K562 (cell line): ENCODE measurements around the gene PYGO2. TPM values are rescaled to one million over a fixed set of nuclear protein-coding genes. Genes with fewer than 3 reads are reported as not detected.
A peak's percentile ranks its signal among the peaks of the same experiment; 100 is the strongest.

Source experiments
- BMI1 ChIP-seq: fragments of 150-350 bp; IDR thresholded peaks from 2 replicates; pipeline ENCODE4 v1.6.1; 2014; ENCODE audit warnings: low read length
- ELF2 ChIP-seq: fragments of 250-450 bp; sonication (Bioruptor Pico); IDR thresholded peaks from 2 replicates; pipeline ENCODE4 v1.5.0; 2021; ENCODE audit warnings: mild to moderate bottlenecking
- KHSRP ChIP-seq: fragments of 450-650 bp; IDR thresholded peaks from 2 replicates; pipeline ENCODE4 v1.6.1; 2017
- LARP7 ChIP-seq: fragments of 450-650 bp; IDR thresholded peaks from 2 replicates; pipeline ENCODE4 v1.6.1; 2016
- MXI1 ChIP-seq: IDR thresholded peaks from 2 replicates; pipeline ENCODE4 v1.6.1; 2011; ENCODE audit warnings: low read depth, mild to moderate bottlenecking, improper control_type of control experiment, low read length
- PML ChIP-seq: IDR thresholded peaks from 2 replicates; pipeline ENCODE4 v1.6.1; 2012; ENCODE audit warnings: low read length, inconsistent platforms
- PRPF4 ChIP-seq: fragments of 200-400 bp; formaldehyde crosslinking; IDR thresholded peaks from one replicate; pipeline ENCODE4 v1.6.1; 2017; ENCODE audit warnings: low read length, low read depth, mild to moderate bottlenecking; ENCODE audit not compliant: insufficient read depth, poor library complexity, severe bottlenecking
- RBM14 ChIP-seq: fragments of 200-400 bp; formaldehyde crosslinking; IDR thresholded peaks from 2 replicates; pipeline ENCODE4 v1.6.1; 2018; ENCODE audit warnings: low read depth, mild to moderate bottlenecking, low read length, moderate library complexity, borderline replicate concordance; ENCODE audit not compliant: insufficient read depth
- SMAD1 ChIP-seq: fragments of 150-350 bp; IDR thresholded peaks from 2 replicates; pipeline ENCODE4 v1.6.1; 2014; ENCODE audit warnings: low read length, low read depth; ENCODE audit not compliant: partially characterized antibody
- TEAD1 ChIP-seq, 2 experiments: fragments of 450-650 bp in 1 of 2; sonication (generic) in 1 of 2; formaldehyde crosslinking; IDR thresholded peaks; 2 replicates each; pipeline versions ENCODE4 v1.4.0 to v1.8.0; 2020 to 2022; ENCODE audit warnings: mild to moderate bottlenecking in 2 of 2, missing genetic modification reagents in 1 of 2
- THRAP3 ChIP-seq: fragments of 450-650 bp; IDR thresholded peaks from 2 replicates; pipeline ENCODE4 v1.6.1; 2016; ENCODE audit warnings: mild to moderate bottlenecking, inconsistent platforms, borderline replicate concordance
- ZFP1 ChIP-seq: fragments of 450-650 bp; formaldehyde crosslinking; IDR thresholded peaks from 2 replicates; pipeline ENCODE4 v1.4.0; 2020; ENCODE audit warnings: mild to moderate bottlenecking, mixed read lengths
- ZNF316 ChIP-seq: fragments of 450-650 bp; IDR thresholded peaks from 2 replicates; pipeline ENCODE4 v1.6.1; 2016
- polyA plus RNA-seq, 8 experiments: library from polyadenylated mRNA; depleted of rRNA in 4 of 8; stranded (reverse) in 5 of 8; unstranded in 3 of 8; fragments of >200 nt; fragmentation: Nextera tagmentation in 2 of 8; fragmentation: Illumina TruSeq in 1 of 8; extraction: Ambion mirVana in 2 of 8; extraction: Trizol in 1 of 8; gene quantifications; 2 replicates each; pipeline versions ENCODE4 v1.2.1 to v1.2.3, GENCODE V29; 2011 to 2014; ENCODE audit warnings: inconsistent platforms in 1 of 8, missing spikeins in 1 of 8
- total RNA-seq, 7 experiments: library from RNA; depleted of rRNA in 6 of 7; stranded (reverse); fragments of >200 nt in 6 of 7; fragmentation: Illumina TruSeq in 2 of 7; extraction: Trizol in 2 of 7; gene quantifications; 2 replicates each; pipeline versions ENCODE4 v1.2.1 to v1.2.3, GENCODE V29; 2011 to 2021; ENCODE audit warnings: low replicate concordance in 1 of 7
- TF ChIP-seq, protein P1 (sequence below): fragments of 250-450 bp; sonication (Bioruptor Pico); IDR thresholded peaks from 2 replicates; pipeline ENCODE4 v1.5.0; 2020; ENCODE audit warnings: mild to moderate bottlenecking, borderline replicate concordance
- TF ChIP-seq, protein P2 (sequence below), 2 experiments: IDR thresholded peaks; 2 replicates each; pipeline ENCODE4 v1.6.1; 2011; ENCODE audit warnings: borderline replicate concordance in 1 of 2, control low read depth in 1 of 2, low read depth in 1 of 2, low read length in 1 of 2, mild to moderate bottlenecking in 1 of 2, mixed read lengths in 1 of 2, moderate library complexity in 1 of 2; ENCODE audit not compliant: insufficient read depth in 1 of 2, insufficient read length in 1 of 2, poor library complexity in 1 of 2, severe bottlenecking in 1 of 2; ENCODE audit errors: extremely low read depth in 1 of 2
- TF ChIP-seq, protein P3 (sequence below): fragments of 450-650 bp; formaldehyde crosslinking; conservative IDR thresholded peaks from 2 replicates; pipeline ENCODE4 v1.4.0; 2022; ENCODE audit warnings: mild to moderate bottlenecking, missing genetic modification characterization
- TF ChIP-seq, protein P4 (sequence below): fragments of 450-650 bp; IDR thresholded peaks from 2 replicates; pipeline ENCODE4 v1.6.1; 2014; ENCODE audit warnings: low read depth, mild to moderate bottlenecking, moderate library complexity, borderline replicate concordance
- TF ChIP-seq, protein P5 (sequence below): fragments of 450-650 bp; formaldehyde crosslinking; IDR thresholded peaks from 2 replicates; pipeline ENCODE4 v1.4.0; 2020; ENCODE audit warnings: mild to moderate bottlenecking
- TF ChIP-seq, protein P6 (sequence below): fragments of 450-650 bp; conservative IDR thresholded peaks from 2 replicates; pipeline ENCODE4 v1.6.1; 2016; ENCODE audit warnings: missing genetic modification characterization, low read depth, mild to moderate bottlenecking, missing compliant biosample characterization, moderate library complexity

PYGO2 gene
- total and polyA plus RNA-seq, 9 of the 15 experiments (the other 6 are each of a cell fraction or from before 2014, with no cell fraction given) = 8.3 to 36.2 (median 18.2) TPM

DNA sequence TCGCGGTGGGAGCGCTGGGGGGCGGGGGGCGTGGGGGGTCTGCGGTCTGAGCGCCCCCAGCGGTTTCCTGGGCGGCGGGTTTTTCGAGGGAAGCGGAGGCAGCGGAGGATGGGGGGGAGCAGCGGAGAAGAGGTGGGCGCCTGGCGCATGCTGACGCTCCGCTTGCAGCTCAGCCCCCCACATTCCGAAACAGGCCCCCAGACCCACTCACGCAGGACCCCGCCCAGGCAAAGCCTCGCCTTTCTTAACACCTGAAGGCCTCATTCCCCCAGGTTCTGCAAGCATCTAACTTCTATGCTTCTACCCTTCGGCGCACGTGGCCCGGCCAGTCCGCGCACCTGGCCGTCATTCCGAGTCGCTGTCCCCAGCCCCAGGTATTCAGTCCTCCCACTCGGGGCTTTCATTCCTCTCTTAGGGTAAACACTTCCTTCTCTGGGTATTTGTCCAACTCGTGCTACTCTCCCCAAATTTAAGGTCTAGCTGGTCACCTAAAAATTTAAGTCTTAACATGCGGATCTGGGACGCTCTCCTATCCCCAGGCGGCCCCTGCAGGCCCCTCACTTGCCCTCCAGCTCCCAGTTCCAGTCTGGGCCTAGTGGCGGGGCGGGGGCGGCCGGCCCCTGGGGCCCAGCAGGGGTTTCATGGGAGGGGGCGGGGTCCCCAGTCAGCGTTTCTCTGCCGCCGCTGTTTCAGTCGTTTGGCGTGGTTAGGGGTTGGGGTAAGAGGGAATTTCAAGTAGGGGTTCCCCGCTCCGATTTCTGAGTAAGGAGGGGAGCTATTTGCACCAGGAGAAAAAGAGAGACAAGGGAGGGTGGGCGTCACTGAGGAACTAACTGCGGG lies 38.2 kb upstream of the PYGO2 start (continued):
- TF ChIP-seq, protein P1, sequence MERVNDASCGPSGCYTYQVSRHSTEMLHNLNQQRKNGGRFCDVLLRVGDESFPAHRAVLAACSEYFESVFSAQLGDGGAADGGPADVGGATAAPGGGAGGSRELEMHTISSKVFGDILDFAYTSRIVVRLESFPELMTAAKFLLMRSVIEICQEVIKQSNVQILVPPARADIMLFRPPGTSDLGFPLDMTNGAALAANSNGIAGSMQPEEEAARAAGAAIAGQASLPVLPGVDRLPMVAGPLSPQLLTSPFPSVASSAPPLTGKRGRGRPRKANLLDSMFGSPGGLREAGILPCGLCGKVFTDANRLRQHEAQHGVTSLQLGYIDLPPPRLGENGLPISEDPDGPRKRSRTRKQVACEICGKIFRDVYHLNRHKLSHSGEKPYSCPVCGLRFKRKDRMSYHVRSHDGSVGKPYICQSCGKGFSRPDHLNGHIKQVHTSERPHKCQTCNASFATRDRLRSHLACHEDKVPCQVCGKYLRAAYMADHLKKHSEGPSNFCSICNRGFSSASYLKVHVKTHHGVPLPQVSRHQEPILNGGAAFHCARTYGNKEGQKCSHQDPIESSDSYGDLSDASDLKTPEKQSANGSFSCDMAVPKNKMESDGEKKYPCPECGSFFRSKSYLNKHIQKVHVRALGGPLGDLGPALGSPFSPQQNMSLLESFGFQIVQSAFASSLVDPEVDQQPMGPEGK (CRISPR knock-in tag) = no peak
- TF ChIP-seq PRPF4 = no peak
- TF ChIP-seq ZFP1 (CRISPR knock-in tag) = no peak
- no peak for TF ChIP-seq THRAP3
- TF ChIP-seq KHSRP = no peak
- TF ChIP-seq PML = peak; percentile 15; the same call in 1 of the 2 replicates
- no peak for TF ChIP-seq SMAD1
- TF ChIP-seq, protein P2, sequence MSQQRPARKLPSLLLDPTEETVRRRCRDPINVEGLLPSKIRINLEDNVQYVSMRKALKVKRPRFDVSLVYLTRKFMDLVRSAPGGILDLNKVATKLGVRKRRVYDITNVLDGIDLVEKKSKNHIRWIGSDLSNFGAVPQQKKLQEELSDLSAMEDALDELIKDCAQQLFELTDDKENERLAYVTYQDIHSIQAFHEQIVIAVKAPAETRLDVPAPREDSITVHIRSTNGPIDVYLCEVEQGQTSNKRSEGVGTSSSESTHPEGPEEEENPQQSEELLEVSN (IDR thresholded peaks at IDR 0.05; ENCODE audit: borderline replicate concordance in 1 of 2, extremely low read depth in 1 of 2, insufficient read depth in 1 of 2, insufficient read length in 1 of 2, low read depth in 1 of 2, low read length in 1 of 2, poor library complexity in 1 of 2, severe bottlenecking in 1 of 2) = peak; percentile 85 to 92
- TF ChIP-seq, protein P3, sequence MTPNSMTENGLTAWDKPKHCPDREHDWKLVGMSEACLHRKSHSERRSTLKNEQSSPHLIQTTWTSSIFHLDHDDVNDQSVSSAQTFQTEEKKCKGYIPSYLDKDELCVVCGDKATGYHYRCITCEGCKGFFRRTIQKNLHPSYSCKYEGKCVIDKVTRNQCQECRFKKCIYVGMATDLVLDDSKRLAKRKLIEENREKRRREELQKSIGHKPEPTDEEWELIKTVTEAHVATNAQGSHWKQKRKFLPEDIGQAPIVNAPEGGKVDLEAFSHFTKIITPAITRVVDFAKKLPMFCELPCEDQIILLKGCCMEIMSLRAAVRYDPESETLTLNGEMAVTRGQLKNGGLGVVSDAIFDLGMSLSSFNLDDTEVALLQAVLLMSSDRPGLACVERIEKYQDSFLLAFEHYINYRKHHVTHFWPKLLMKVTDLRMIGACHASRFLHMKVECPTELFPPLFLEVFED (CRISPR knock-in tag) = no peak
- TF ChIP-seq, protein P4, sequence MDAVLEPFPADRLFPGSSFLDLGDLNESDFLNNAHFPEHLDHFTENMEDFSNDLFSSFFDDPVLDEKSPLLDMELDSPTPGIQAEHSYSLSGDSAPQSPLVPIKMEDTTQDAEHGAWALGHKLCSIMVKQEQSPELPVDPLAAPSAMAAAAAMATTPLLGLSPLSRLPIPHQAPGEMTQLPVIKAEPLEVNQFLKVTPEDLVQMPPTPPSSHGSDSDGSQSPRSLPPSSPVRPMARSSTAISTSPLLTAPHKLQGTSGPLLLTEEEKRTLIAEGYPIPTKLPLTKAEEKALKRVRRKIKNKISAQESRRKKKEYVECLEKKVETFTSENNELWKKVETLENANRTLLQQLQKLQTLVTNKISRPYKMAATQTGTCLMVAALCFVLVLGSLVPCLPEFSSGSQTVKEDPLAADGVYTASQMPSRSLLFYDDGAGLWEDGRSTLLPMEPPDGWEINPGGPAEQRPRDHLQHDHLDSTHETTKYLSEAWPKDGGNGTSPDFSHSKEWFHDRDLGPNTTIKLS = no peak
- peak; percentile 55 for TF ChIP-seq ZNF316
- no peak for TF ChIP-seq BMI1
- TF ChIP-seq MXI1 = no peak
- TF ChIP-seq TEAD1 (CRISPR knock-in tag; IDR thresholded peaks at IDR 0.05) = peak in 1 of 2 experiments; percentile 28; a peak in 1 of 4 replicates
- no peak for TF ChIP-seq LARP7
- TF ChIP-seq, protein P5, sequence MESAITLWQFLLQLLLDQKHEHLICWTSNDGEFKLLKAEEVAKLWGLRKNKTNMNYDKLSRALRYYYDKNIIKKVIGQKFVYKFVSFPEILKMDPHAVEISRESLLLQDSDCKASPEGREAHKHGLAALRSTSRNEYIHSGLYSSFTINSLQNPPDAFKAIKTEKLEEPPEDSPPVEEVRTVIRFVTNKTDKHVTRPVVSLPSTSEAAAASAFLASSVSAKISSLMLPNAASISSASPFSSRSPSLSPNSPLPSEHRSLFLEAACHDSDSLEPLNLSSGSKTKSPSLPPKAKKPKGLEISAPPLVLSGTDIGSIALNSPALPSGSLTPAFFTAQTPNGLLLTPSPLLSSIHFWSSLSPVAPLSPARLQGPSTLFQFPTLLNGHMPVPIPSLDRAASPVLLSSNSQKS (CRISPR knock-in tag) = no peak
- TF ChIP-seq, protein P6, sequence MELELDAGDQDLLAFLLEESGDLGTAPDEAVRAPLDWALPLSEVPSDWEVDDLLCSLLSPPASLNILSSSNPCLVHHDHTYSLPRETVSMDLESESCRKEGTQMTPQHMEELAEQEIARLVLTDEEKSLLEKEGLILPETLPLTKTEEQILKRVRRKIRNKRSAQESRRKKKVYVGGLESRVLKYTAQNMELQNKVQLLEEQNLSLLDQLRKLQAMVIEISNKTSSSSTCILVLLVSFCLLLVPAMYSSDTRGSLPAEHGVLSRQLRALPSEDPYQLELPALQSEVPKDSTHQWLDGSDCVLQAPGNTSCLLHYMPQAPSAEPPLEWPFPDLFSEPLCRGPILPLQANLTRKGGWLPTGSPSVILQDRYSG (tag) = no peak
- no peak for TF ChIP-seq ELF2 (CRISPR knock-in tag)
- TF ChIP-seq RBM14 = no peak
